Calu3 (cell line): ENCODE data around the gene HOOK1. TPM values are rescaled to one million over a fixed set of nuclear protein-coding genes. Genes with fewer than 3 reads are reported as not detected.
A peak's percentile ranks its signal among the peaks of the same experiment; 100 is the strongest.

Source experiments
- BruUV-seq: library from RNA; stranded (reverse); fragments of 400-500 nt; replicated peaks from 2 replicates; lab custom pipeline; 2021; lab: Mats Ljungman, UMichigan
- CTCF ChIA-PET: fragments of 300-600 bp; sonication (Branson Sonifier 250); formaldehyde crosslinking; loops from one replicate; lab custom pipeline; 2022; ENCODE audit warnings: antibody characterized with exemption; lab: Charles Lee
- DNase-seq: peaks from one replicate; pipeline ENCODE4 v3.0.0; 2022
- H3K27ac Mint-ChIP-seq: one replicate; pipeline ENCODE4 v1.8.0; 2022; ENCODE audit warnings: mixed read lengths; ENCODE audit not compliant: unreplicated experiment
- H3K27me3 Mint-ChIP-seq: one replicate; pipeline ENCODE4 v1.8.0; 2022; ENCODE audit warnings: mixed read lengths; ENCODE audit not compliant: unreplicated experiment
- H3K36me3 Mint-ChIP-seq: one replicate; pipeline ENCODE4 v1.8.0; 2022; ENCODE audit warnings: mild to moderate bottlenecking, moderate library complexity, mixed read lengths; ENCODE audit not compliant: insufficient read depth, unreplicated experiment
- H3K4me1 Mint-ChIP-seq: one replicate; pipeline ENCODE4 v1.8.0; 2022; ENCODE audit warnings: mild to moderate bottlenecking, low read depth, mixed read lengths; ENCODE audit not compliant: unreplicated experiment
- H3K4me3 Mint-ChIP-seq: one replicate; pipeline ENCODE4 v1.8.0; 2022; ENCODE audit warnings: mild to moderate bottlenecking, low read depth, moderate library complexity, mixed read lengths; ENCODE audit not compliant: unreplicated experiment
- H3K9me3 Mint-ChIP-seq: one replicate; pipeline ENCODE4 v1.8.0; 2022; ENCODE audit warnings: low read depth, mixed read lengths; ENCODE audit not compliant: unreplicated experiment
- CTCF ChIP-seq: fragments of 200-600 bp; IDR thresholded peaks from one replicate; pipeline ENCODE4 v1.8.0; 2022; ENCODE audit warnings: antibody characterized with exemption; ENCODE audit not compliant: unreplicated experiment
- intact Hi-C: fragments of 100-400 bp; cut with micrococcal nuclease; formaldehyde crosslinking; loops from one replicate; pipeline ENCODE4 v1.10.0; 2022; ENCODE audit not compliant: unreplicated experiment
- total RNA-seq: library from RNA; stranded (reverse); gene quantifications from 2 replicates; pipeline ENCODE4 v1.2.3, GENCODE V29; 2022

Gene HOOK1
- total RNA-seq, 1 experiment from 2014 or later, result 50.4 TPM

GRCh38 chr1:59877108-59877682 lies 62.4 kb downstream of the HOOK1 start:
- CTCF ChIA-PET, result interaction anchor here (0.6 to 6.2 kb wide), 2 partner anchors 14 to 70 kb away, joined by 3 to 71 read pairs; no protein-coding TSS in a partner anchor
- Mint-ChIP-seq H3K9me3 (no peaks in the 10 kb centered on the region), H3K4me3 (no peak overlapping the region), H3K36me3 (peaks cover 5% of the 10 kb centered on the region), H3K27ac (no peak overlapping the region), H3K27me3 (no peaks in the 10 kb centered on the region), H3K4me1 (no peaks in the 10 kb centered on the region)
- intact Hi-C loops, result no loop called here
- no peak for DNase-seq
- TF ChIP-seq CTCF, result no peak
- BruUV-seq, result no TSS peak

- no peaks in the 10 kb centered on the region for H3K9me3 Mint-ChIP-seq
- no peak overlapping the region for H3K27ac Mint-ChIP-seq
- no TSS peak for BruUV-seq
- no peak for DNase-seq
- intact Hi-C loops, result no loop called here
- no peak overlapping the region for H3K4me3 Mint-ChIP-seq
- no peaks in the 10 kb centered on the region for H3K27me3 Mint-ChIP-seq
- H3K4me1 Mint-ChIP-seq, result no peaks in the 10 kb centered on the region
- CTCF ChIA-PET, result interaction anchor here (6.2 kb wide), 1 partner anchor 69 kb away, joined by 71 read pairs; no protein-coding TSS in a partner anchor
- peaks cover 5% of the 10 kb centered on the region for H3K36me3 Mint-ChIP-seq
- TF ChIP-seq CTCF, result no peak
These were observed 63.6 kb downstream of the HOOK1 start for GRCh38 chr1:59878370-59878769.

GRCh38 chr1:59879574-59879973 lies 64.8 kb downstream of the HOOK1 start:
- Mint-ChIP-seq H3K36me3 (peaks cover 5% of the 10 kb centered on the region), H3K9me3 (no peaks in the 10 kb centered on the region), H3K4me1 (no peaks in the 10 kb centered on the region), H3K27ac (no peak overlapping the region), H3K4me3 (no peak overlapping the region), H3K27me3 (no peaks in the 10 kb centered on the region)
- peak; percentile 63 for TF ChIP-seq CTCF
- intact Hi-C loops, result loop anchor here (1.0 kb wide), 1 partner anchor 68 kb away; no protein-coding TSS in a partner anchor
- peak; percentile 80 for DNase-seq
- BruUV-seq, result no TSS peak
- CTCF ChIA-PET, result interaction anchor here (0.6 to 6.2 kb wide), 2 partner anchors 67 to 1139 kb away, joined by 3 to 71 read pairs; no protein-coding TSS in a partner anchor

- intact Hi-C loops, result loop anchor here (1.0 to 5.0 kb wide), 2 partner anchors 67 to 1588 kb away; no protein-coding TSS in a partner anchor
- CTCF ChIA-PET, result interaction anchor here (1.0 to 6.2 kb wide), 2 partner anchors 67 to 91 kb away, joined by 3 to 71 read pairs; no protein-coding TSS in a partner anchor
- Mint-ChIP-seq H3K27me3 (no peaks in the 10 kb centered on the region), H3K36me3 (peaks cover 5% of the 10 kb centered on the region), H3K27ac (no peak overlapping the region), H3K4me1 (no peaks in the 10 kb centered on the region), H3K4me3 (no peak overlapping the region), H3K9me3 (no peaks in the 10 kb centered on the region)
- TF ChIP-seq CTCF, result no peak
- no peak for DNase-seq
- no TSS peak for BruUV-seq
These were observed 65.3 kb downstream of the HOOK1 start for GRCh38 chr1:59879996-59880505.
